GM12873 (cell line): ENCODE results near the gene LIN52.

Experiments
- CTCF ChIP-seq: IDR thresholded peaks from 2 replicates; pipeline ENCODE4 v1.5.1; 2012; ENCODE audit warnings: low read depth, mild to moderate bottlenecking, moderate library complexity, low read length, control low read depth; ENCODE audit not compliant: insufficient read depth; ENCODE audit errors: missing control alignments

Gene LIN52

GRCh38 chr14:74084277-74085046 lies at the start of gene LIN52, which contains the start of gene ALDH6A1:
LIN52 (plus strand) TSS chr14:74084956; CDS start chr14:74084975, 19 bp downstream.
ALDH6A1 (minus strand) TSS chr14:74084453; CDS start chr14:74084394, 59 bp downstream.
- peak; percentile 14 for TF ChIP-seq CTCF

GRCh38 chr14:74035556-74035955 lies 49.2 kb upstream of the LIN52 start:
- no peak for TF ChIP-seq CTCF

GRCh38 chr14:74038020-74038859 lies 46.5 kb upstream of the LIN52 start:
- TF ChIP-seq CTCF, result peak; percentile 50

- TF ChIP-seq CTCF, result no peak
These were observed 42.5 kb upstream of the LIN52 start for GRCh38 chr14:74042296-74042695.

- no peak for TF ChIP-seq CTCF
These were observed 39.2 kb upstream of the LIN52 start for GRCh38 chr14:74045522-74045921.

GRCh38 chr14:74048281-74048680 lies 36.5 kb upstream of the LIN52 start:
- peak; percentile 8 for TF ChIP-seq CTCF

GRCh38 chr14:74049876-74050495 lies 34.8 kb upstream of the LIN52 start:
- no peak for TF ChIP-seq CTCF
